GM12865 (cell line): ENCODE results near the gene TNIK.
A peak's percentile ranks its signal among the peaks of the same experiment; 100 is the strongest.

ENCODE experiments used
- DNase-seq: peaks from one replicate; pipeline ENCODE4 v3.0.0; 2010; ENCODE audit warnings: low read depth
- H3K4me3 ChIP-seq: 2 replicates; pipeline ENCODE4 v1.5.1; 2011; ENCODE audit warnings: mild to moderate bottlenecking, low read depth, low read length, control low read depth
- CTCF ChIP-seq: IDR thresholded peaks from 2 replicates; pipeline ENCODE4 v1.5.1; 2011; ENCODE audit warnings: low read length, control low read depth, low read depth, inconsistent platforms; ENCODE audit not compliant: insufficient read depth; ENCODE audit errors: missing control alignments

TNIK gene

GRCh38 chr3:171054231-171054630 is 406.0 kb downstream of the TNIK start:
- H3K4me3 ChIP-seq: no peak overlapping the region
- no peak for DNase-seq
- TF ChIP-seq CTCF: no peak

- TF ChIP-seq CTCF: peak; percentile 64
- peak; percentile 69 for DNase-seq
- H3K4me3 ChIP-seq: no peak overlapping the region
Observed at GRCh38 chr3:171049861-171050444, 410.3 kb downstream of the TNIK start.

- TF ChIP-seq CTCF: no peak
- DNase-seq: no peak
- H3K4me3 ChIP-seq: no peak overlapping the region
Observed at GRCh38 chr3:171046760-171047159, 413.4 kb downstream of the TNIK start.

GRCh38 chr3:171044835-171045793 is 415.1 kb downstream of the TNIK start:
- no peak overlapping the region for H3K4me3 ChIP-seq
- no peak for DNase-seq
- no peak for TF ChIP-seq CTCF

- H3K4me3 ChIP-seq: no peak overlapping the region
- DNase-seq: no peak
- no peak for TF ChIP-seq CTCF
Observed at GRCh38 chr3:171044384-171044783, 415.8 kb downstream of the TNIK start.

- no peak overlapping the region for H3K4me3 ChIP-seq
- DNase-seq: no peak
- TF ChIP-seq CTCF: no peak
Observed at GRCh38 chr3:171039674-171040073, 420.5 kb downstream of the TNIK start.
